Heart left ventricle (tissue), 13 donors: ENCODE results near the gene FAM53B.

Experiments used
- POLR2A ChIP-seq, 2 donors: fragments of 450-650 bp; IDR thresholded peaks; one replicate each; pipeline ENCODE4 v1.6.1; 2017; ENCODE audit warnings: antibody characterized with exemption in 2 of 2, mild to moderate bottlenecking in 2 of 2, moderate library complexity in 2 of 2
- TF ChIP-seq, protein P1 (sequence below), 12 donors: fragments of 200-600 bp; sonication (generic) in 4 of 12; IDR thresholded peaks; one replicate each; pipeline versions ENCODE4 v1.5.0 to v1.8.0; 2018 to 2022; ENCODE audit warnings: antibody characterized with exemption in 12 of 12, mild to moderate bottlenecking in 5 of 12
- donor health status: ischemic (EF 13 %, LVEDD 7.1; RV severe dilation, severe dysfunction).
- donor health status: DM: no; HTN: yes; CAD: no.
- donor health status: DM: no; HTN: no; CAD: no.
- donor health status: ischemic (EF 25% LVEDD 6.9; RV normal size, moderate dysfunction).
- donor health status: ischemic (EF 25% LVEDD 5.7; RV mildly dilated, moderate dysfunction).
- donor health status: ischemic (EF 35%, LVEDD 5.7; RV mildly dilated, moderate dysfunction).
- donor health status: nonischemic (EF 11% LVEDD 7.7; RV severe dilation, severe dysfunction).
- donor health status: DM: yes; HTN: yes; CAD: no.
- donor health status: PGD.
- donor health status: ischemic (EF 29% LVEDD 5.4; RV normal size, mild dysfunction).
- donor health status: nonischemic (EF 23%, LVEDD 6.1; RV moderate dilation, normal function).

DNA sequence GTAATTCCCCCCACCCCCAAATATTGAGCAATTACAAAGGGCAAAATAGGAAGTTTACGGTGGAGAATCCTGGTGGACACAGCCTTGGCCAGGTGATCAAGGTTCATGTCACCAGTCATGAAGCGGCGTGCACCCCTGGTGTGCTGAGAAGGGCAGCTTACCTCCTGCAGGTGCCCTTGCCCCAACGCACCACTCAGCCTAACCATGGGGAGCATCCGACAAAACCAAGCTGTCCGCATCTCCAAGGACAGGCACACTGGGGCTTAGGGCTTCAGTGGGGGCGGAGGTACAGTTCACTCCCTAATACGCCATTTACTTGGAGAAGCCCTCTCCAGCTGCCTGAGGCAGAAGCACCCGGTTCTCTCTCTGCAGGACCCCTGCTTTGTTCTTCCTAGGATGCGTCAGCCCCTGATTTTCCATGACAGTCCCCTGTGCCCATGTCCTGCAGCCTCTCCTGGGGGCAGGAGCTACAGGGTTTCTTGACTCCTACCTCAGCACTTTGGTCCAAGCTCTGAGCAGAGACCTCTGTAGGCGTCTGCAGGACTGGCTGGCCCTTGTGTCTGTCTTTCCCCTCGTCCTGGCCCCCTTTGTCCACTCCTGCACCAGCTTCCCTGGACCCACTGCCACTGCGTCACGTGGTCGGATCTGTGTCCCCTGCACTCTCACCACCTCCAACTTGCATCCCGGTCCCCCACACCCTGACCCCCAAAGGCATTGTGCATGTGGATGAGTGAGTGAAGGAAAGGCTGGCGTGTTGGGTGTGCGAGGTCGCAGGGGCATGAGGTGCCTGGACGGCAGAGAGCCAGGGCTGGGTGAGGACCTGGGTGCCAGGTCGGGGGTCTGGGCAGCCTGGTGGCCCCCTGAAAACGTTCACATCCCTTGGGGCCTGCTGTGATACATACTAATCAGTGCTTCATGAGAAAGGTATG lies 168.8 kb downstream of the FAM53B start:
- no peak for TF ChIP-seq POLR2A (IDR thresholded peaks at IDR 0.05)
- TF ChIP-seq, protein P1, sequence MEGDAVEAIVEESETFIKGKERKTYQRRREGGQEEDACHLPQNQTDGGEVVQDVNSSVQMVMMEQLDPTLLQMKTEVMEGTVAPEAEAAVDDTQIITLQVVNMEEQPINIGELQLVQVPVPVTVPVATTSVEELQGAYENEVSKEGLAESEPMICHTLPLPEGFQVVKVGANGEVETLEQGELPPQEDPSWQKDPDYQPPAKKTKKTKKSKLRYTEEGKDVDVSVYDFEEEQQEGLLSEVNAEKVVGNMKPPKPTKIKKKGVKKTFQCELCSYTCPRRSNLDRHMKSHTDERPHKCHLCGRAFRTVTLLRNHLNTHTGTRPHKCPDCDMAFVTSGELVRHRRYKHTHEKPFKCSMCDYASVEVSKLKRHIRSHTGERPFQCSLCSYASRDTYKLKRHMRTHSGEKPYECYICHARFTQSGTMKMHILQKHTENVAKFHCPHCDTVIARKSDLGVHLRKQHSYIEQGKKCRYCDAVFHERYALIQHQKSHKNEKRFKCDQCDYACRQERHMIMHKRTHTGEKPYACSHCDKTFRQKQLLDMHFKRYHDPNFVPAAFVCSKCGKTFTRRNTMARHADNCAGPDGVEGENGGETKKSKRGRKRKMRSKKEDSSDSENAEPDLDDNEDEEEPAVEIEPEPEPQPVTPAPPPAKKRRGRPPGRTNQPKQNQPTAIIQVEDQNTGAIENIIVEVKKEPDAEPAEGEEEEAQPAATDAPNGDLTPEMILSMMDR (IDR thresholded peaks at IDR 0.05): no peak
